NCI-H1930 (cell line): ENCODE results near the gene ETV6.
"Not testable (repeated sequence)": the region's sequence is repeated elsewhere in the genome, so short reads cannot be mapped to it uniquely, and the experiment has no call there.

ENCODE experiments used
- DNase-seq, 2 experiments: peaks; one replicate each; lab custom pipeline; 2025; lab: John Stamatoyannopoulos, UW

Gene ETV6

GRCh38 chr12:11885261-11886038, 236.0 kb downstream of the ETV6 start:
- peak; percentile 25 to 26 for DNase-seq

- no peak for DNase-seq
These were observed 236.9 kb downstream of the ETV6 start for GRCh38 chr12:11886339-11886738.

- no peak for DNase-seq
These were observed 238.6 kb downstream of the ETV6 start for GRCh38 chr12:11888029-11888428.

DNA sequence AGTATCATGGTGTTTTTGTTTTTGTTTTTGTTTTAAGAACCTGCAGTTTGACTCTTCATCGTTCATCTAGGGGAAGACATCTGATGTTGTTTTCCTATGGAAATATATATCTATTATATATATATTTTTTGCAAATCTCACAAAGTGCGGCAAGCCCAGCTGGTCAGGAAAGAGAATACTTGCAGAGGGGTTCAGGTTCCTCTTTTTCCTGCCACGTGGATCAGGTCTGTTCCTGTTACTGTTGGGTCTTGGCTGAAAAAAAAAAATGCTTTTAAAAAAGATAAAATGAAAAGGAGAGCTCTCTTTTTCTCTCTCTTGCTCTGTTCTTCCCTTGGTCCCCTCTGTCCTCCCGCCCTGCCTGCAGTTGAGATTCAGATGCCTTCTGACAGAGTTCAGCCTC, 241.9 kb downstream of the ETV6 start:
- no peak for DNase-seq

DNA sequence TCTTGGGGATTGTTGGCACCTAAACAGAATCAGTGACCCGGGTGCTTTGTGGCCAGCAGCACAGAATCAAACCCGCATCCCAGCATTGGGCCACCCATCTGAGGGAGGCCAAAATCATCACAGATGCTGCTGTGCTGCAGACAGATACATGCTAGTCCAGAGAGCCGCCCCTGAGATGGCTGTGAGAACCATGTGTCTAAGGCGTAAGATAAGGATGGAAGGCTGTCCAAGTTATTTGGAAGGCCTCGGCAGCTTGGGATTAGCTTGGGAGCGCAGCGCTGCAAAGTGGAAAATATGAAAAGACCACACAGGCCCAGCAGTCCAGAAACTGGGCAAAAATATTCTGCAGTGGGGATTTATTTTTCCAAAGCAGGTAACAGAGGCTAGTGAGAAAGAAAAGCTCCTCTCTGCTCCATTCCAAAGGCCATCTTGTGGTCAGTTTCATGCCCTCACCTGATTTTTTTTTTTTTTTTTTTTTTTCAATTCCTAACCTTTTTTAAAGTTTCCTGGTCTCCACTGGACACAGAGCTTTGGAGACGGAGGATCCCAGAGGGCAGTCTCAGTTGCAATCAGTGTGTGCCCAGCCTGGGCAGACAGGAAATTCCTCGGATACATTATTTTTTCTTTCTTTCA, 242.4 kb downstream of the ETV6 start:
- DNase-seq: no peak

DNA sequence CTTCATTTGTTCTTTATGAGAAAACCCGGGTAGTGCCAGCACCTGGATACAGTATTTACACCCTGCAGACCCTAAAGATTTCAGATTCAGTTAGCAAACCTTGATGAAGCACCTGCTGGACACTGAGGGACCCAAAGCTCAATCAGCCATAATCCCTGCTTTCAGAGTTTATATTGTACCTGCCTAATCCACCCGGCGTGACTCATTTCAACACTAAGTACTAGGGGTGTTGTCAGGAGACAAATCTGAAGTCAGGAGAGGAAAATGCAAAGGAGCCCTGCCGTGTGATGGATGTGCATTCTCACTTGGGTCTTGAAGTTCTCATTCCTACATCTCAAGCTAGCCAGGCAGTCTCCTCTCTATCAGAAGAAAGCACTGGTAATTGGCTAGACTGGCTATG, 244.5 kb downstream of the ETV6 start:
- no peak for DNase-seq

DNA sequence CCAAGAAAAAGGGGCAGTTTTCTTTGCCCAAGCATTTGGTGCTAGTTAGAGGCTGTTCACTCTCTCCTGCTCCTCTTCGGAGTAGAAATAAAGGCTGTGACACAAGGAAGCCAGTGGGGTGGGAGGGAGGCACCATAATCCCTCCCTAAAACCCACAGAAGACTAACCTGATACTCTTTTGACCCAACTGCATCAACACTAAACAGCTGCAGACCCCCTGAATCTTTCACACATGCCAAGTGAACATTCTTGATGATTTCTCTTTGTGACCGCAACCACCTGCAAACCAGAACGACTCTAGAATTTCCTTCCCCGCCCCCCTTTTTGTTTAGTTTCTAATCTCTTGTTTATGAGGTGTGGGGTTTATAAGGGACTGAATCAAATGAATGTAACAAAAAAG, 245.4 kb downstream of the ETV6 start:
- no peak for DNase-seq

DNA sequence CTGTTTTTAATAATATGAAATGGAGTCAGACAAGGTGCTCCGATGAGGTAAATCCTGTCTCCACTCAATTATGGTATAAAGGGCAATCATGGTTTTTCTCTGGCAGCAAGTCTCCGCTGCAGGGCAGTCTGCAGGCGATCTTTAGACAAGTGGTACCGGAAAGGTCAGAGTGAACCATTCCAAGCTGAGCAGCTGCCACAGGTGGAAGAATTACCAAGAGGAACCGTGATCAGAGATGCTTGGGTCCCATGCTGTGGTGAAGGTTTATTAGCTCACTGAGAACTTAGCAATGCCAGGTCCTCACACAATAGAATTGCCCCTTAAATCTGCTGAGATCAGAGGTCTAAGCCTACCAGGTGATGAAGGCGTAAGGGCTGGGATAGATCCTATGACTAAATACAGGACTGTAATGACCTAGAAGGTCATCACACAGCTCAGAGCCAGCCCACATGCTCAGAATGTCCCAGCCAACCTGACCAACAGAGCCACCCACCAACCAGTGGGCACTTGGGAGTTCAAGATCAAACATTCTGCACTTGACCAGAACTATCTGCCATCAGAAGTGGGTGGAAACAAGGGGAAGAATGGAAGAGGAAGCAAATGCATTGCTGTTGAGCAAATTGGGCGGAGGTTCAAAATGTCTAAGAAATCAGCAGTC, 246.1 kb downstream of the ETV6 start:
- DNase-seq: no peak

DNA sequence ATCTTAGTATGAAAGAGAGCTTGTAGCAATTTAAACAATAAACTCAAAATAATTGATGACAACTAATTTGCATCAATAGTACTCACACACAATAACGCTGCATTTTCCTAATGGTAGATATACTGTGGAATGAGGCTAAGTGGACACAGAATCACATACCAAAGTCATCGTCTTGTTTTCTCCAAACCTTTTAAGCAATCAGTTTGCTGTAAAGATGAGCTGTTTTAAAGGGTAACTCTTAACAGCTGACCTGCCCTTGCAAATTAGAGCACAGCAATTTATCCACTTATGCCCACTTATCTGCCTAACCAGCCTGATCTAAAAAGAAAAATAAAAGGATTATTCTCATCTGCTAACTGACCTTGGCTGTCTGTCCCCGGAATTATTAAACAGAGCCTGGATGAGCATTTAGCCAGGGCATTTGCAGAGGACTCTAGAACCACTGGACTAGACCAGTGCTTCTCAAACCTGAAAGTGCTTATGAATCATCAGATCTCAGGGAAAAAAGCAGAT, 247.0 kb downstream of the ETV6 start:
- DNase-seq: no peak

DNA sequence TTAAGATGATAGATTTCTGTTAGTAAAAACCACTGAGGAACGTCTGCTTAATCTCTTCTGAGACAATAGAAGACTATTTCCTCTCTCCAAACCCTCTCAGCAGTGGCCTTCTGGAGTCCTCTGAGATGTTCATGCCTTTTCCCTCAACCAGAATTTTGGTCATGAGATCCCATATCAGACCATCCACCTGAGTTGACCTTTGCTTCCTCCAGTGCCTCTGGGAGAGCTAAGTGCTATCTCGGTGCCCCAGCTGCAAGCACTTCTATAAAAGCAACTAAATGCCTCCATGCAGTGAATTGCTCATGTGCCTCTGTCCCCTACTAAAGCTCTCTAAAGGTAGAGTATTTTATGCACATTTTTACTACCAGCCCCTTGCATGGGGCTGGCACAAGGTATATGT, 248.4 kb downstream of the ETV6 start:
- no peak for DNase-seq

- DNase-seq: no peak
These were observed 252.4 kb downstream of the ETV6 start for GRCh38 chr12:11901701-11902524.

DNA sequence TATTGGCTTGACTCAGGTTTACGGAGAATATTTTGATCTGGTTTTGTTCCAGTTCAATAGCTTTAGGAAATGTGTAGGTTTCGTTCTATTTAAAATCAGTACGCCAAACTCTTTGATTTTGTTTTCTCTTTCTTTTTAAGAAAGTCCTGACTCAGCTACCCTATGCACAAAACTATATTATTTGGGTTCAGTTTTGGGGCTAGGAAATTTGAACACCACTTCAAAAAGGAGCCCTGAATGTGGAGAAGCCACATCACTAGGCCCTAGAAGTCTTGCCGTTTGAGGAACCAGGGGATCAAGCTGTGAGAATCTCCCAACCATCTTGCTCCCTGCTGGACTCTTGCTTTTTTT, 253.0 kb downstream of the ETV6 start:
- DNase-seq: no peak

DNA sequence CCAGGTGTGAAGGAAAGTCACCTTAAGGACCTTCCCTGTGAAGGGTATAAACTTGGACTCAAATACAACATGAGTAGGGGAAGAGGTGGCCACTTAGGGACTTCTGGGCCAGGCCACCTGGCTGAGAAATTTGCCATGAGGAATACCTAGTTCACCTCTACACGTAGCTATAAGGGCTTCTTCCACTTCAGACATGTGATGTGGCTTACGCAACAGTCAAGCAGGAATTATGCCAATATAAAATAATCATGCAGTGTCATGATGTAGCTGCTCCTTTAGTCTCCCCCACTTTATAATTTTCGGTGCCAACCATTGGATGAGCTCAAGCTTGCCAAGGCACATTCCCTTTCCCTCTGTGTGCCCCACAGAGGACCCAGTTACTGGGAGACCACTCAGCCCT, 254.7 kb downstream of the ETV6 start:
- DNase-seq: no peak

DNA sequence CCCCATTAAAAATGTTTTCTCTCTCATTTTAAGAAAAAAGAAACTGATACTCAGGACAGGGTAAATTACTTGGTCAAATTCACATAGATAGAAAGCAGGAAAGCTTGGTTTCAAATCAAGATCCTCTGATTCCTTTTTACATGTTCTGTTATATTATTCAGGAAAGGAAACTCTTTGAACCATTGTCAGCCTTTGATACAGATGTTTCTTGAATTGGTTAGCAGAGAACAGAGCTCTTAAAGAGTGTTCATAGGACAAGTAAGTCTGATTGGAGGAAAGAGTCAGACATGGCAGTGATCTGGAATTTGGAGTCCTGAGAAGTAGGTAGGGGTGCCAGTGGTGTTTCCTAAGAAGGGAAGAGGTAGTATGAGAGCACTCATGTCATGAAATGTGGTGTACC, 256.1 kb downstream of the ETV6 start:
- DNase-seq: no peak

DNA sequence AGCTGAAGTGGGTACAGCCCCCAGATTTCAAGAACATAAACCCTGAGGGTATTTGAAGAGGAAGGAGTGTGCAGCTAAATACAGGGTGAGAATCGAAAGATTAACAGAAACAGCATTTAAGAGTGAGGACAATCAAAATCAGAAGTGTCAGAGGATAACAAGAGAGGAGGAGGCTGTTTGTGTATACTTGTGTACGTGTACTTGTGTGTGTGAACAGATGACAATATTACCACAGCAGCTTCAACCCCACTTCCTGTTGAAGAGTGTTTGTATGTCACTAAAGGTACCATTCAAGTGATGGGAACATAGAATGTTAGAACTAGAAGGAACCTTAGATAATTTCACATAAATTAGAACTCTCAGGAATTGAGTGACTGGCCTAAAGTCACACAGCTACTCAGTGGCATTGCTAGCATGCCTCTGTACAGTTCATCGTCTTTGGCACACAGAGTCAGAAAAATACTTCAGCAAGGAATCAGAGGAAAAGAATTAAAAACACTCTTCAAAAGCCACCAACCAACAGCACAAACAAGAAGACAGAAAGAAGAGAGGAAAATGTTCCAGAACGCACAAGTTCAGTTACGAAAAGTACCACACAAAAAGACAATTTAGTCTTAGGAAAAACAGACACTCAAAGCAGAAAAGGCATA, 256.9 kb downstream of the ETV6 start:
- no peak for DNase-seq

DNA sequence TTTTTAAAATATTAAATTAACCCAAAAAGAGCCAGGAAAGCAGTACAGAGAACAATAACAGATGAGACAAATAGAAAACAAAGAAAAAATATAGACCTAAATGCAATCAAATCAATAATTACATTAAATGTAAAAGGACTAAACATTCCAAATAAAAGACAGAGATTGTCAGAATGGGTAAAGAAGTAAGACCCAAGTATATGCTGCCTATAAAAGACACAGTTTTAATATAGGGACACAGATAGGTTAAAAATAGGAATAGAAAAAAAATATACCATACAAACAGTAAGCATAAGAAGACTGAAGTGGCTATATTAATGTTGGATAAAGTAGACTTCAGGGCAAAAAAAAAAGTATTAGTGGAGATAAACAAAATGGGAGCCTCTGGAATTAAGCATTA, 258.2 kb downstream of the ETV6 start:
- no peak for DNase-seq

GRCh38 chr12:11909406-11909805, 259.9 kb downstream of the ETV6 start:
- DNase-seq: not testable (repeated sequence)

DNA sequence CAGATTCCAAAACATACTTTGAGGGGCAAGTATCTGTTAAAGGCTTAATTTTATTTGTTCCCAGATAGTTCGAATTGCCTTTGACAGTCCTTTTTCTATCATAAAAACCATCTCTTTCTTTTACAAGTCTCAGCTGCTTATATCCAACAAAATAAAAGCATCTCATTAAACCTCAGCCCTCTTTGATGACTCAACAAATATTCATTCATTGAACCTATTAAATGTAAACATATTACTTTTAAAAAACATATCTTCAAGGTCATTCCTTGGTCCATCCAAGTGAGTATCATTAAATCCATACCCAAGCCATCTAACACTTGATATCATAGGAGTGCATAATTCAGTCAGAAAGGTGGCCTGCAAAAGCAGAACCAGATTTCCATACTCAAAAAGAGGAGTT, 266.6 kb downstream of the ETV6 start:
- no peak for DNase-seq

DNA sequence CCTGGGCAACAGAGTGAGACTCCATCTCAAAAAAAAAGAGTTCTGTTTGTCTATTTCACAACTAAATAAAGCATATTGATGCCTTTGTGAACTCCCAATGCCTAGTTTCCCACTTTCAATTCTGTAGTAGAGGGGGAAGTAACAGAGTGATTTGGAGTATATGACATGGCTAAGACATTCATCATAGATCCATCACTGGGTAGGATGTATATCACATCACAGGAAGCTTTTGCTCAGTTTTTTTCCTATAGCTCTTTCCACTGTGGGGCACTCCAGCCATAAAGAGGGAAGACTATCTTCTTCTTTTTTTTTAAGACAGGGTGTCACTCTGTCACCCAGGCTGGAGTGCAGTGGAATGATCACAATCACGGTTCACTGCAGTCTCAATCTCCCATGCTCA, 267.3 kb downstream of the ETV6 start:
- DNase-seq: no peak

DNA sequence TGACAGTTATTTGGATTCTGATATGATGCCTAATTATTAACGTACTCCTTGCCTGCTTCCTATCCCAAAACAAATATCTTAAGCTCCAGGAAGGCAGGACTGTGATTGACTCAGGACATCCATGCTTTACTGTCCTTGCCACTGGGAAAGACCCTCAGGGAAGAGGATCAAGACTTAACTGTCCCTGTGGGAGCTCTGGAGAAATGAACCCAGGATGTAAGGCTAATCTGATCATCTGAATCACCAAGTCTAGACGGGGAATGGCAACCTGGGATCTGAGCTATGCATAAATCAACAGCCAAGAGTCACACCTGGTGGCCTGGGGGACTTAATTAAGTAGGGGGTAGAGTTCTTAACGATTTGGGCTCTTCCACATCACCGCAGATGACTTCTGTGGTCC, 268.0 kb downstream of the ETV6 start:
- DNase-seq: no peak

DNA sequence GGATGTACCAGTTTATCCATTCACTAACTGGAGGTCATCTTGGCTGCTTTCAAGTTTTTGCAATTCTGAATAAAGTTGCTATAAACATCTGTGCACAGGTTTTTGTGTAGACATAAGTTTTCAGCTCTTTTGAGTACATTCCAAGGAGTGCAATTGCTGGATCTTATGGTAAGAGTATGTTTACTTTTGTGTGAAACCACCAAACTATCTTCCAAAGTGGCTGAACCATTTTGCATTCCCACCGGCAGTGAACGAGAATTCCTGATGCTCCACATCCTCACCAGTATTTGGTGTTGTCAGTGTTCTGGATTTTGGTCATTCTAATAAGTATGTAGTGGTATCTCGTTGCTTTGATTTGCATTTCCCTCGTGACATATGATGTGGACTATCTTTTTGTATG, 270.8 kb downstream of the ETV6 start:
- DNase-seq: no peak

DNA sequence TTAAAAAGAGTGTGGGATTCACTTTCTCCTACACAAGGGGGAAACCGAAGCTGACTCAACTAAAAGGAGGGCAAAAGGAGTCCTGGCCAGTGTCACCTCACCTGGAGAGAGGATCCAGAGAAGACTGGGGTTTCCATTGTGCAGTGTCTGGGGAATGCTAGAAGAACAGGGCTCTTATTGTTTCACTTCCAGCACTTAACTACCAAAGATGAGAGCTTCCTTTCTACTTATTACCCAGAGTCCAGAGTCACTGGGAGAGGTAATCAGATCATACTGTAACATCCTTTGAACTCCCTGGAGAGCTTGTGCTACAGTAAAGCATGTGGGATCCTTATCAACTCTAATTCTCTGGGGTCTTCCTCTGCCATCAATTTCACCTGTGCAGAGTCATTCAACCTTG, 272.9 kb downstream of the ETV6 start:
- no peak for DNase-seq
